DMS153 treated with DMSO at 0.1 percent for 48 hours (cell line): ENCODE results near the gene PDK2.

Source experiments
- DNase-seq: peaks from one replicate; lab custom pipeline; 2025; ENCODE audit not compliant: unreplicated experiment; lab: John Stamatoyannopoulos, UW

Gene PDK2

GRCh38 chr17:50099003-50099402, 3.9 kb downstream of the PDK2 start:
- DNase-seq: no peak

- no peak for DNase-seq
Observed at GRCh38 chr17:50100480-50100883, 5.3 kb downstream of the PDK2 start.

GRCh38 chr17:50100921-50101345, 5.8 kb downstream of the PDK2 start:
- DNase-seq: no peak

DNA sequence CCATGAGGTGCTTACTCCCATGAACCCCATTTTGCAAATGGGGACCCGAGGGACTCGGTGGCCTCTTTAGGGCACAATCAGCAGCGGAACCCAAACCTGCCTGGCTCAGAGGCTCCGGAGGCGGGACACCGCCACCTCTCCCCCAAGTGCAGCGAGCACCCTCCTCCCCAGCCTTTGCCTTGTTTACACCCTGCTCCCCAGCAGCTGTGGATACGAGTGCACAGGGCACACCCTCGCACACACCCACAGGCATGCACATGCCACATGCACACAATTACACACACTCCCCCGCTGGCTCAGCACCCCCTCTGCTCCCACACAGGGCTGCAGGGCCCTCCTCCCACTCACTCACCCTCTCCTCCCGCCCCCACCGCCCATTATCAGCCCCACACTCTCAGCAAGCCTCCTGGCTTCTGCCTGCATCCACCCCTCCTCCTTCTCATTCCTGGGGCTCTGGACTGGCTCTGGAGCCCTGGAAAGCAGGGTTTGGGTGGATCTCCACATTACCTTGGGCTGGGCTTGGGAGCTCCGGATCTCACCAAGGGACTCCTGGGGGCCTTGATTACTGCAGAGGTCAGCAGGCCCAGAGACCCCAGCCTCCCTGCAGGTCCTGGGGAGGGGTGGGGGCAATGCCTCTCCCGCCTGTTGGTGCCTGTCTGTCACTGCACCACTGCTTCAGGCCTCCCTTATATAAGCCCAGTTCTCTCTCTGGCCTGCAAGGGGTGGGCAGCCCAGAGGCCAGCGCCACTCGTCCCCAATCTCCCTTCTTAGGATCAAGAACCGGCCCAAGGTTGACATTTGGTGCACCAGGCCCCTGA, 6.4 kb downstream of the PDK2 start:
- no peak for DNase-seq

DNA sequence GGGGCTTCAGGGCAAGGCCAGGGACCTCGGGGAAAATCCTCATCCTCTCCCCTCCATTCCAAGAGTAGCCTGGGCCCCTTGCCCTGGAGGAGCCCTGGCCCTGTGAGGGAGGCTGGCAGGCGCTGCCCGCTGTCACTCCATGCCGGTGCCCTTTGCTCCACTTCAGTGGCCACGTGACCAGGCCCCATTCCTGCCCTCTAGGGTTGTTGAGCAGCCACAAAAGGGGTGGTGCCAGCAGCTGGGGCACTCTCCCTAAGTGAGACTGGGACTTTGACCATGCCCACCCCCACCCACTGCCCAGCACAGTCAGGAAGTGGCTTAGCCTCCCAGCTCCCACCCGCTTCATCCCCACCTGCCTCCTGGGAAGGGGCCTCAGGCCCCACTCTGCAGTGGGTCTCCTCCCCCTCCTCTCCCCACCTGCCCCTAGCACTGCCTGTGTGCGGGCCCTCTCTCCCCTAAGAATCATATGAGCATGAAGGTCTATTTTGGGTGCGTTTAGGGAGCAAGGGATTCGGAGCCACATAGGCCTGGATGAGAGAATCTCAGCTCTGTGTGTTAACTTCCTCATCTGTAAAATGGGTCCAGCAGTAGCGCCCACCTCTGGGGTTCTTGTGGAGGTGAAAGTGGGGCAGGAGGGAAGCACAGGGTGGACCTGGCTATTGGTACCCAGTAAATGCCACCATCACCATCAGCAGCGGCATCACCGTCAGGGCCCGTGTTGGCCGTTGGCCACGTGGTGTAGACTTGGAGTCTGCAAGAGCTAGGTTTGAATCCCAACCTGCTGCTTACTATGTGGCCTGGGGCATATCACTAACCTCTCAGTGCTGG, 7.2 kb downstream of the PDK2 start:
- no peak for DNase-seq

DNA sequence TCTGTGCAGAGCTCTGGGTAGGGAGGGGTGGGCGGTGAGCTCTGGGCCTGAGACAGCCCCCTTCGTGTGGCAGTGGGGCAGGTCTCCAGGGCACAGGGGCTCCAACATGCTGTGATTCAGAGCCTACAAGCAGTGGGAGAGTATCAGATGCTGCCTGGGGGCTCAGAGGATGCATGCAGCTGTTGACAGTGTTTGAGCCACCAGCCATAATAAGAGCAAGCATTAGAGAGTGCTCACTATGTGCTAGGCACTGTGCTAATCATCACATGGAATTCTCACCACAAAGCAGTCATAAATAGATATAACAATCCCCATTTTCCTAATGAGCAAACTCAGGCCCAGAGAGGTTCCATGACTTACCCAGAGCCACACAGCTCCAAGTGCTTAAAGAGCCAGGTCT, 8.1 kb downstream of the PDK2 start:
- no peak for DNase-seq

DNA sequence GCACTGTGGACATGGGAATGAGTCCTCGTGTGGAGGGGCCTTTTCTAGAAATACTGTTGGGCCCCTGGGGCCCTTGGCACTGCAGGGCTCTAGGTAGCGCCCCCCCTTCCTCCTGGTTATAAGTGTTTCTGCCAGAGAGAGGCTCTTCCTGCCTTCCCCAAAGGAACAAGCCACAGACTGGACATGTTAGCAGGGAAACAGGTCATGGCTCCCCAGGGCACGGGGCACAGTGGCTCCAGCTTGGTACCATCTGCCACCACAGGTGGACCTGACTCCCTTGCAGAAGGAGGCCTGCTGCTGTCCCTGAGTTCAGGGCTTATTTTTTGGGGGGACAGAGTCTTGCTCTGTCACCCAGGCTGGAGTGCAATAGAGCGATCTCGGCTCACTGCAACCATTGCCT, 8.8 kb downstream of the PDK2 start:
- DNase-seq: no peak

GRCh38 chr17:50105811-50106210, 10.7 kb downstream of the PDK2 start:
- DNase-seq: no peak

DNA sequence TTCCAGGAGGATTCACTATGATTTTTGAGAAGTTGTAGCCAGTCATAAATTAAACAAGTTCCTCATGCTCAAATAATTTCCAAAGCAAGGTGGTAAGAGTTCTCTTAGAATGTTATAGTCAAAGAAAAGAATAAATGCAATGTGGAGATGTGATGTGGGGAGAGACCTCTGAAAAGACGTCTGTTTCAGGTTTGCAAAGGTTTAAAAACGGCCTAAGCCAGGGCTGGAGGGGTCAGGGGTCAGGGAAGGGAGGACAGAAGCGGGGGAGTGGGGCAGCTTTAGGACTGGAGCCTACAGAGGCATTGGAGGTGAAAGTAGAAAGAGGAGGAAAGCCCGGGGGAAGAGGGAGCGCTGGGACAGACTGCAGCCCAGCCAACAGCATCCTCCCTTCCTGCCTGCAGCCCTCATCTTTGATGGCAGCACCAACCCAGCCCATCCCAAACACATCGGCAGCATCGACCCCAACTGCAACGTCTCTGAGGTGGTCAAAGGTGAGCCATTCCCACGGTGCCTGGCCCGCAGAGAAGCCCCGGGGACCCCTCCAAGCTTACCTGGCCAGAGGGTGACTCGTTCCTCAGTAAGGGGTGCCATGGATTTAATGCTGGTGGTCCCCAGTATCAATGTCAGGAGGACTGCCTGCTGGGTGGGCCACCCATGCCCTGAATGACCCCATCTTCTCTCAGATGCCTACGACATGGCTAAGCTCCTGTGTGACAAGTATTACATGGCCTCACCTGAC, 11.4 kb downstream of the PDK2 start:
- DNase-seq: no peak

DNA sequence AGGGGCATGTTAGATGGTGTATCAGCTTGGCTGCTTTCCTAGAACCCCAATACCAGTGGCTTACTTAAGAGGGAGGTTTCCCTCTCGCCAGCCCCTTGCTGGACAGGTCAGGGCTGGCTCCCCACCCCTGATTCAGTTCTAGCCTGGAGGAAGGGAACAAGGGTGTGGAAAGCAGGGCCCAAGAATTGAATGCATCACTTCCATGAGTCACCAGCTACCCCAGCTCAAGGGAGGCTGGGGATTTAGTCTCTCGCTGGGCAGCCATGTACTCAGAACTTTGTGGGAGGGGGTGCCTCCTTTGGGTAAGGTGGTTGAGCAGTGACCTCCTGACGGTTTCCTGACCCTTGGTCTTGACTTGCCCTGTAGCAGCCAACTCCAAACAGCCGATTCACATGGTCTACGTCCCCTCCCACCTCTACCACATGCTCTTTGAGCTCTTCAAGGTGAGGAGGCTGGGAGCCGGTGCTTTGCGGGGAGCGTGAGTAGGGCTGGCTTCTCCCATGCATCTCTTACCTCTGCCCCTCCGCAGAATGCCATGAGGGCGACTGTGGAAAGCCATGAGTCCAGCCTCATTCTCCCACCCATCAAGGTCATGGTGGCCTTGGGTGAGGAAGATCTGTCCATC, 12.8 kb downstream of the PDK2 start:
- DNase-seq: no peak

GRCh38 chr17:50108556-50108955, 13.4 kb downstream of the PDK2 start:
- DNase-seq: no peak

DNA sequence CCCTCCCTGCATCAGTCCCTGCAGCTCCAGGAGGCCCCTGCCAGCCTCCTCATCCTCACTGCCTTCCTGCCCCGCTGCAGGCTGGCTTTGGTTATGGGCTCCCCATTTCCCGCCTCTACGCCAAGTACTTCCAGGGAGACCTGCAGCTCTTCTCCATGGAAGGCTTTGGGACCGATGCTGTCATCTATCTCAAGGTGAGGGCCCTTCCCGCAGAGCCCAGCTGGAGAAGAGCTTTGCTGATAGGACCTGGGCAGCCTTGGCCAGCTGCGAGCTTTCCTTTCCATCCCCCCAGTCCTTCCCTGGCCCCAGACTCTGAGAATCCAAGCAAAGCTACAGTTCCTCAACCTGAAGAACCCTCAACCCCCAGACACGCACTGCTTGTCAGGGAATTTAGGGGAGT, 14.1 kb downstream of the PDK2 start:
- DNase-seq: no peak

DNA sequence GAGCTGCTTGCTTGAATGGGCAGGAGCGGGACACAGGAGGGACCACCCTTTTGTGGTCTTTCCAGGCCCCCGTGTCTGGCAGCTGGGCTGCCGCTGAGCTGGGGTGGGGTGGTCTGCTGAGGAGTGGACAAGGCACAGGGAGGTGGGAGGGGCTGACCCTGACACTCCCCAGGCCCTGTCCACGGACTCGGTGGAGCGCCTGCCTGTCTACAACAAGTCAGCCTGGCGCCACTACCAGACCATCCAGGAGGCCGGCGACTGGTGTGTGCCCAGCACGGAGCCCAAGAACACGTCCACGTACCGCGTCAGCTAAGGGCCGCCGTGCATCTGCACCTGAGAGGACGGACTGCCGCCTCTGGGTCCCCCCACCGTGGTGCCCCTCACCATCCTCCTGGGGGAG, 14.6 kb downstream of the PDK2 start:
- DNase-seq: no peak

GRCh38 chr17:50110591-50111349, 15.6 kb downstream of the PDK2 start:
- no peak for DNase-seq

DNA sequence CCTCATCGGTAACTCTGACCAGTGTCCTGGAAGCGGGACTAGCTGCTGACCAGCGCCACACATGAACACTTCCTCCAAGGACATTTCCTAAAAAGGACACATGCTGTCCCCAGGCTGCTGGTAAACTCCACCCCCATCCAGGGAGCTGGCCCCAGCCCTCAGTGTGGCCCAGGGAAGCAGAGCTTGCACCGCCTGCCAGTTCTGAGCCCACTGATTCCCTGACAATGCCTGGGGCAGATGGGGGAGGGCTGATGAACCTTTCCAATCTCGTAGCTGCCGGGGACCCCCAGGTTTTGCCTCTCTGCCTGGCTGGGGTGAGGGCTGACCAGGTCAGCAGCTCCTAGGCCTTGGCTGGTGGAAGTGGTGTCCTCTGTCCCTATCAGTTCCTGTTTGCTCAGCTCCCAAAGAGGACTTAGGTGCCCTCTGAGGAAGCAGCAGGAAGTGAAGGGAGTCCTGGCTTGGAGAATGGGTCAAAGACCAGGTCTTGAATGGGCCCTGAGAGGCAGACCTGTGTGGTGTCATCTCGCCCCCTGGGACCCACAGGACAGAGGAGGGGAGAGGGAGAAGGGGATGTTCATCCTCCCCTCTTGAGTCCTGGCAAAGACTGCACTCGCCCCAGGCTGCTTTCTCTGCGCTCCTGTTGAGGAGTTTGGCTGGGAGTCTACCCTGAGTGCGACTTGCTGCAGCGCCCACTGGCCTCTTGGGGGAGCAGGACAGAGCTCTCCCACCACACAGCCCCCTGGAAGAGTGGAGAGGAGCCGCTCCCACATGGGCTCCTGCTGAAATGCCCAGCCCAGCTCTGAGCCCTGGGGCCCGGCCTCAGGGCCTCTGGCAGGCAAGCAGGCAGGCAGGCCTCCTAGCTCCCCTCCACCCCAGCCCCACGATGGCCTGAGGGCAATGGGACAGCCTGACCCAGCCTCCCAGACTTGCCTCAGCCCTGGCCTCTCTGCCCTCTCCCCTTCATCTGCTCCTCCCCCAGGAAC, 16.8 kb downstream of the PDK2 start:
- DNase-seq: no peak

DNA sequence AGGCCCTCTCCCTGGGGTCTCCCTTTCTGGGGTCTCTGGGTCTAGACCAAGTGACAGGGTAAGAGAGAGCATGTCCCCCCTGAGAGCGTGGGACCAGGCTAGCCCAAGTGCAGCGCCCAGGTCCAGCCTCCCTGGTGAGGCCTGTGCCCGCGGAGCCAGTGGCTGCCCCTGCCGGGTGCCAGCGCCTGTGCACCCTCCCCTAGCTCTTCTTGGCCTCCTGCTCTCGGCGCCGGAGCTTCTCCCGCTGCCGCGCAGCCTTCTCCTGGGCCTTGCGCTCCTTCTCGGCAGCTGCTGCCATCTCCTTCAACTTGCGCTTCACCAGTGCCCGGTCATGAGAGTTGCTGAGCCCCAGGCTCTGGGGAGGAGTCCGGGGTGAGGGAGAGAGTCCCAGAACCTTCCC, 17.5 kb downstream of the PDK2 start:
- no peak for DNase-seq

DNA sequence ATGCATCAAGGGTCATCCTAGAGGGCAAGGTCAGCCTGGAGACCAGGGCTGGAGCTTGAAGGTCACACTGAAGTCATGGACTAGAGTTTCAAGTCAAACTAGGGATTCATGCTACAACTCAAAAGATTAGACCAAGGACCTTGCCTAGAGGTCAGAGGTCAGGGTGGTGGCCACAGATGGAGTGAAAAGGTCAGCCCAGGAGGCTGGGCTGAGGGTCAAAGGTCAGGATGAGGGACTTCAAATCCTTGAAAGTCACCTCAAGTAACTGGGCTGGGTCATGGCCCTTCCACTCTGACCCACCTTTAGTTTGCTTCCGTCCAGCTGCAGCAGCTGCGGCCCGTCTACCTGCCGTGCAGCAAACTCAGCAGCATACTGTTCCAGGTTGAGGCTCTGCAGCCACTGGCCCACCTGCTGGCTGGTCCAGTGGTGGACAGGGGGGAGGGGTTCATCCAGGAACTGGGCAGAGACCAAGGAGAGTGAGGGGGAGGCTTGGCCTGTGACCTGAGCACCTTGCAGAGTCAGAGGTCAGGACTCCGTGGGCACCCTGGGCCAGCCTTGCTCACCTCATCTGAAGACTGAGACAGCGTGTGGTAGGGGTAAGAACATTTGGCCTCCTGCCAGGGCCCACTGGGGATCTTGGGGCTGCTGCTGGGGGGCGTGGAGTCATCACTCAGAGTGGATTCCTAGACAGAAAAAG, 18.6 kb downstream of the PDK2 start:
- DNase-seq: no peak

DNA sequence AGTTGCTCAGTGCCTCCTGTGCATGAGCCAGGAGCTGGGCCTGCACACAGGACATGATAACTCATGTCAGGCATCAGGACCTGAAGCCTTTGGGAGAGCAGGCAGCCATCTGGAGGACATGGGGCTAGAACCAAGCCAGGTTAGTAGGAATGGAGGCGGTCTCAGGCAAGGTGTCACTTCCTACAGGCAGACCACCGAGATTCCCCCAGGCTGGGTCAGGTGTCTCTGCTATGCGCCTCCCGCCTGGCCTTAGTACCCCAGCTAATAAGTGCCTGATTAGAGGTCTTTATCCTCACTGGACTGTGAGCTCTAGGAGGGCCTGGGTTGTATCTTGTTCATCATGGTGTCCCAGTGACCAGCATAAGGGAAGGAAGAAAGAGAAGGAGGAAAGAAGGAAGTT, 19.2 kb downstream of the PDK2 start:
- no peak for DNase-seq
